HepG2 (cell line): ENCODE data around the gene RPUSD4. TPM values are rescaled to one million over a fixed set of nuclear protein-coding genes. Genes with fewer than 3 reads are reported as not detected.
A peak's percentile ranks its signal among the peaks of the same experiment; 100 is the strongest.

ENCODE experiments used
- ATAC-seq: fragments of 200-7000 bp; cut with Tn5 transposase; 3 replicates; pipeline ENCODE4 v1.9.1; 2020; ENCODE audit warnings: mild to moderate bottlenecking, moderate library complexity
- BruUV-seq: library from RNA; stranded (reverse); fragments of 400-500 nt; replicated peaks from 2 replicates; lab custom pipeline; 2021; lab: Mats Ljungman, UMichigan
- CTCF ChIA-PET: fragments of 300-600 bp; formaldehyde crosslinking; extraction: SDS; loops from one replicate; lab custom pipeline; 2021; ENCODE audit warnings: low total read pairs, inconsistent platforms, low intra/inter-chr PET ratio; lab: Yijun Ruan, JAX
- POLR2A ChIA-PET: fragments of 350-600 bp; sonication (Branson Sonifier 250); formaldehyde crosslinking; loops from one replicate; lab custom pipeline; 2020; ENCODE audit warnings: antibody characterized with exemption, inconsistent platforms; lab: Yijun Ruan, JAX
- DNase-seq: peaks from one replicate; pipeline ENCODE4 v3.0.0-alpha.2; 2015; ENCODE audit warnings: low spot score
- FAIRE-seq: peaks from 3 replicates; lab custom pipeline; 2011; peaks lifted over from hg19 to GRCh38; lab: Jason Lieb, UNC
- H2AFZ ChIP-seq: one replicate; pipeline ENCODE4 v1.6.1; 2011; ENCODE audit warnings: low read length, inconsistent platforms
- H3K27ac ChIP-seq: fragments of 300-600 bp; 3 replicates; pipeline ENCODE4 v1.8.0; 2011; ENCODE audit warnings: mixed run types, mild to moderate bottlenecking, mixed read lengths, low read length, inconsistent platforms; ENCODE audit not compliant: insufficient read depth; ENCODE audit errors: extremely low read length
- H3K27me3 ChIP-seq, 2 experiments: fragments of 200-600 bp in 1 of 2; 2 replicates in 1 of 2; 3 replicates in 1 of 2; pipeline versions ENCODE4 v1.6.0 to v1.8.0; 2011; ENCODE audit warnings: low read length in 2 of 2, mild to moderate bottlenecking in 2 of 2, moderate library complexity in 2 of 2, inconsistent platforms in 1 of 2; ENCODE audit not compliant: insufficient read depth in 2 of 2, control insufficient read depth in 1 of 2
- H3K36me3 ChIP-seq, 2 experiments: fragments of 200-600 bp in 1 of 2; replicated peaks in 1 of 2; 2 replicates in 1 of 2; 3 replicates in 1 of 2; pipeline versions ENCODE4 v1.5.1 to v1.8.0; 2011; ENCODE audit warnings: low read length in 2 of 2, inconsistent platforms in 1 of 2; ENCODE audit not compliant: insufficient read depth in 2 of 2, control insufficient read depth in 1 of 2
- H3K4me1 ChIP-seq: 2 replicates; pipeline ENCODE4 v1.5.1; 2012; ENCODE audit warnings: low read length, inconsistent platforms; ENCODE audit not compliant: insufficient read depth
- H3K4me2 ChIP-seq: 2 replicates; pipeline ENCODE4 v1.6.0; 2011; ENCODE audit warnings: low read depth, low read length, inconsistent platforms
- H3K4me3 ChIP-seq, 3 experiments: fragments of 200-600 bp in 1 of 3; sonication (generic), shearing (Covaris generic) in 1 of 3; replicated peaks in 1 of 3; 2 replicates each; pipeline ENCODE4 v1.5.1; 2011 to 2016; ENCODE audit warnings: low read length in 3 of 3, inconsistent platforms in 2 of 3, low read depth in 2 of 3, mild to moderate bottlenecking in 2 of 3, control low read depth in 1 of 3, mixed read lengths in 1 of 3; ENCODE audit not compliant: insufficient read depth in 1 of 3
- H3K79me2 ChIP-seq: one replicate; pipeline ENCODE4 v1.6.1; 2011; ENCODE audit warnings: low read length, inconsistent platforms; ENCODE audit not compliant: insufficient read depth
- H3K9ac ChIP-seq: 2 replicates; pipeline ENCODE4 v1.6.0; 2011; ENCODE audit warnings: mild to moderate bottlenecking, low read depth, low read length, inconsistent platforms; ENCODE audit not compliant: insufficient read depth
- H3K9me3 ChIP-seq: 2 replicates; pipeline ENCODE4 v1.5.1; 2012; ENCODE audit warnings: mild to moderate bottlenecking, low read length
- H4K20me1 ChIP-seq: 2 replicates; pipeline ENCODE4 v1.6.0; 2011; ENCODE audit warnings: inconsistent platforms, mild to moderate bottlenecking, low read length, moderate library complexity; ENCODE audit not compliant: insufficient read depth
- AGO2 ChIP-seq: fragments of 200-400 bp; formaldehyde crosslinking; optimal IDR thresholded peaks from 2 replicates; pipeline ENCODE3; 2017; ENCODE audit warnings: mild to moderate bottlenecking, low read depth, low read length, moderate library complexity
- ATF7-NPFF ChIP-seq: sonication (generic); formaldehyde crosslinking; IDR thresholded peaks from 2 replicates; pipeline ENCODE4 v1.8.1; 2023; ENCODE audit warnings: mild to moderate bottlenecking, low read depth, missing genetic modification reagents, moderate library complexity
- MXD4 ChIP-seq: IDR thresholded peaks from 2 replicates; pipeline ENCODE4 v1.6.1; 2016; ENCODE audit warnings: mild to moderate bottlenecking, missing biosample characterization, missing genetic modification reagents
- RCOR2 ChIP-seq: IDR thresholded peaks from 2 replicates; pipeline ENCODE4 v1.6.1; 2016; ENCODE audit warnings: missing biosample characterization, missing genetic modification reagents
- SRF ChIP-seq: IDR thresholded peaks from 2 replicates; pipeline ENCODE4 v1.6.1; 2011; ENCODE audit warnings: mild to moderate bottlenecking, low read depth, low read length, moderate library complexity
- TBP ChIP-seq: sonication (generic); formaldehyde crosslinking; IDR thresholded peaks from 2 replicates; pipeline ENCODE4 v1.5.0; 2020; ENCODE audit warnings: missing genetic modification reagents
- ZFP36L2 ChIP-seq: sonication (generic); formaldehyde crosslinking; IDR thresholded peaks from 2 replicates; pipeline ENCODE4 v1.4.0; 2020; ENCODE audit warnings: missing genetic modification reagents
- ZFP41 ChIP-seq: sonication (generic); formaldehyde crosslinking; IDR thresholded peaks from 2 replicates; pipeline ENCODE4 v1.4.0; 2020; ENCODE audit warnings: mild to moderate bottlenecking, missing genetic modification reagents, borderline replicate concordance
- ZNF317 ChIP-seq: sonication (generic); formaldehyde crosslinking; IDR thresholded peaks from 2 replicates; pipeline ENCODE4 v1.5.0; 2020; ENCODE audit warnings: mild to moderate bottlenecking, missing genetic modification reagents
- ZNF749 ChIP-seq: sonication (generic); formaldehyde crosslinking; IDR thresholded peaks from 2 replicates; pipeline ENCODE4 v1.8.0; 2022; ENCODE audit warnings: mild to moderate bottlenecking, missing genetic modification reagents, moderate library complexity, borderline replicate concordance
- WGBS: methylation state at CpG from one replicate; pipeline ENCODE4 v1.1.6; 2017; ENCODE audit warnings: low lambda C conversion rate; 5-methylcytosine and 5-hydroxymethylcytosine counted together
- in situ Hi-C: cut with HindIII; loops from 2 replicates; pipeline ENCODE4 v1.10.0; 2017; ENCODE audit warnings: low pct_unique_long_range_greater_than_20kb; ENCODE audit not compliant: extremely low pct_ligation_motif_present
- intact Hi-C: fragments of 100-400 bp; cut with micrococcal nuclease; formaldehyde crosslinking; loops from one replicate; pipeline ENCODE4 v1.10.0; 2022; ENCODE audit not compliant: unreplicated experiment
- polyA plus RNA-seq, 8 experiments: library from polyadenylated mRNA; depleted of rRNA in 3 of 8; stranded (reverse) in 7 of 8; unstranded in 1 of 8; fragments of >200 nt; fragmentation: Illumina TruSeq in 4 of 8; extraction: Trizol in 4 of 8; gene quantifications; 2 replicates each; pipeline versions ENCODE4 v1.2.1 to v1.2.3, GENCODE V29; 2011 to 2016; ENCODE audit warnings: low read depth in 4 of 8, missing spikeins in 1 of 8, mixed read lengths in 1 of 8; ENCODE audit not compliant: insufficient read depth in 1 of 8
- total RNA-seq, 5 experiments: library from RNA; depleted of rRNA; stranded (reverse); fragments of >200 nt; fragmentation: Illumina TruSeq; extraction: Trizol; gene quantifications; 2 replicates each; pipeline ENCODE4 v1.2.3, GENCODE V29; 2016; ENCODE audit warnings: low read depth in 1 of 5
- TF ChIP-seq, protein P1 (sequence below): IDR thresholded peaks from 2 replicates; pipeline ENCODE4 v1.6.1; 2012; ENCODE audit warnings: inconsistent platforms
- TF ChIP-seq, protein P2 (sequence below): sonication (generic); formaldehyde crosslinking; IDR thresholded peaks from 2 replicates; pipeline ENCODE4 v1.8.0; 2022; ENCODE audit warnings: mild to moderate bottlenecking, missing genetic modification reagents; ENCODE audit not compliant: insufficient replicate concordance
- TF ChIP-seq, protein P3 (sequence below): sonication (generic); formaldehyde crosslinking; IDR thresholded peaks from 2 replicates; pipeline ENCODE4 v1.4.0; 2020; ENCODE audit warnings: missing genetic modification reagents, borderline replicate concordance
- TF ChIP-seq, protein P4 (sequence below): IDR thresholded peaks from 2 replicates; pipeline ENCODE4 v1.6.1; 2016; ENCODE audit warnings: low read depth, borderline replicate concordance

Gene RPUSD4
- total and polyA plus RNA-seq, 2 of the 13 experiments (the other 11 are each of a cell fraction or from before 2014, with no cell fraction given), result 45.0 to 52.9 TPM

DNA sequence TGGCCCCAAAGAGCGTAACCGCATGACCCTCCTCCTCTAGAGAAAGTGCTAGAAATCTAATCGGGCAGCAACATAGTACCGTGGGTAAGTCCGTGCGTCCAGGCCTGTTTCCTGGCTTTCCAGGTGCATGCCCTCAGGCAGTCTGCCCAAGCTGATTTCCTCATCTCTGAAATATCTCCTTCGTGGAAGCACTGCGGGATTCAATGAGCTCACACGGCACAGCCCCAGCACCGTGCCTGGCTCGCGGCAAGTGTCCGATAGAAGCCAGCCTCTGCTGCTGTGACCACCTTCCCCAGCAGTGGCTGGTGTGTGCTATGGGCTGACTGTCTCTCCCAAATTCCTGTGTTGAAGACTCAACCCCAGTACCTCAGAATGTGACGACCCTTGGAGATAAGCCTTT, 20.7 kb downstream of the RPUSD4 start:
- WGBS, result 98% methylated on average over 9 of the region's 14 CpGs
- CTCF ChIA-PET, result no interaction called here
- Histone ChIP-seq H3K4me2 (no peak overlapping the region), H3K9ac (no peak overlapping the region), H3K4me1 (peaks cover 84% of the 10 kb centered on the region), H4K20me1 (no peaks in the 10 kb centered on the region), H3K27ac (peak overlapping the region; percentile 81), H3K27me3 (no peaks in the 10 kb centered on the region), H3K36me3 (peaks cover 2 to 19% of the 10 kb centered on the region in 2 experiments; a peak in 3 of 5 replicates), H2AFZ (no peak overlapping the region), H3K9me3 (no peaks in the 10 kb centered on the region), H3K4me3 (no peak overlapping the region), H3K79me2 (no peaks in the 10 kb centered on the region)
- no peak for FAIRE-seq
- ATAC-seq, result no peak
- POLR2A ChIA-PET, result interaction anchor here (1.4 to 7.7 kb wide), 2 partner anchors 43 to 130 kb away, joined by 4 to 87 read pairs; no protein-coding TSS in a partner anchor
- no TSS peak for BruUV-seq
- DNase-seq, result no peak
- intact Hi-C loops (no loop called here), in situ Hi-C loops (loop anchor here (10.0 kb wide), 1 partner anchor 126 kb away; the partner anchor contains the start of gene CDON)
- TF ChIP-seq SRF (no peak), ATF7-NPFF (CRISPR knock-in tag) (no peak), ZFP41 (CRISPR knock-in tag) (no peak), MXD4 (CRISPR knock-in tag) (no peak), ZNF317 (no peak), ZFP36L2 (CRISPR knock-in tag) (no peak), RCOR2 (CRISPR knock-in tag) (no peak), ZNF749 (CRISPR knock-in tag) (no peak), AGO2 (no peak), TBP (CRISPR knock-in tag) (no peak)
- TF ChIP-seq, protein P1, sequence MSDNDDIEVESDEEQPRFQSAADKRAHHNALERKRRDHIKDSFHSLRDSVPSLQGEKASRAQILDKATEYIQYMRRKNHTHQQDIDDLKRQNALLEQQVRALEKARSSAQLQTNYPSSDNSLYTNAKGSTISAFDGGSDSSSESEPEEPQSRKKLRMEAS, result no peak
- TF ChIP-seq, protein P2, sequence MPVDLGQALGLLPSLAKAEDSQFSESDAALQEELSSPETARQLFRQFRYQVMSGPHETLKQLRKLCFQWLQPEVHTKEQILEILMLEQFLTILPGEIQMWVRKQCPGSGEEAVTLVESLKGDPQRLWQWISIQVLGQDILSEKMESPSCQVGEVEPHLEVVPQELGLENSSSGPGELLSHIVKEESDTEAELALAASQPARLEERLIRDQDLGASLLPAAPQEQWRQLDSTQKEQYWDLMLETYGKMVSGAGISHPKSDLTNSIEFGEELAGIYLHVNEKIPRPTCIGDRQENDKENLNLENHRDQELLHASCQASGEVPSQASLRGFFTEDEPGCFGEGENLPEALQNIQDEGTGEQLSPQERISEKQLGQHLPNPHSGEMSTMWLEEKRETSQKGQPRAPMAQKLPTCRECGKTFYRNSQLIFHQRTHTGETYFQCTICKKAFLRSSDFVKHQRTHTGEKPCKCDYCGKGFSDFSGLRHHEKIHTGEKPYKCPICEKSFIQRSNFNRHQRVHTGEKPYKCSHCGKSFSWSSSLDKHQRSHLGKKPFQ (CRISPR knock-in tag), result no peak
- TF ChIP-seq, protein P3, sequence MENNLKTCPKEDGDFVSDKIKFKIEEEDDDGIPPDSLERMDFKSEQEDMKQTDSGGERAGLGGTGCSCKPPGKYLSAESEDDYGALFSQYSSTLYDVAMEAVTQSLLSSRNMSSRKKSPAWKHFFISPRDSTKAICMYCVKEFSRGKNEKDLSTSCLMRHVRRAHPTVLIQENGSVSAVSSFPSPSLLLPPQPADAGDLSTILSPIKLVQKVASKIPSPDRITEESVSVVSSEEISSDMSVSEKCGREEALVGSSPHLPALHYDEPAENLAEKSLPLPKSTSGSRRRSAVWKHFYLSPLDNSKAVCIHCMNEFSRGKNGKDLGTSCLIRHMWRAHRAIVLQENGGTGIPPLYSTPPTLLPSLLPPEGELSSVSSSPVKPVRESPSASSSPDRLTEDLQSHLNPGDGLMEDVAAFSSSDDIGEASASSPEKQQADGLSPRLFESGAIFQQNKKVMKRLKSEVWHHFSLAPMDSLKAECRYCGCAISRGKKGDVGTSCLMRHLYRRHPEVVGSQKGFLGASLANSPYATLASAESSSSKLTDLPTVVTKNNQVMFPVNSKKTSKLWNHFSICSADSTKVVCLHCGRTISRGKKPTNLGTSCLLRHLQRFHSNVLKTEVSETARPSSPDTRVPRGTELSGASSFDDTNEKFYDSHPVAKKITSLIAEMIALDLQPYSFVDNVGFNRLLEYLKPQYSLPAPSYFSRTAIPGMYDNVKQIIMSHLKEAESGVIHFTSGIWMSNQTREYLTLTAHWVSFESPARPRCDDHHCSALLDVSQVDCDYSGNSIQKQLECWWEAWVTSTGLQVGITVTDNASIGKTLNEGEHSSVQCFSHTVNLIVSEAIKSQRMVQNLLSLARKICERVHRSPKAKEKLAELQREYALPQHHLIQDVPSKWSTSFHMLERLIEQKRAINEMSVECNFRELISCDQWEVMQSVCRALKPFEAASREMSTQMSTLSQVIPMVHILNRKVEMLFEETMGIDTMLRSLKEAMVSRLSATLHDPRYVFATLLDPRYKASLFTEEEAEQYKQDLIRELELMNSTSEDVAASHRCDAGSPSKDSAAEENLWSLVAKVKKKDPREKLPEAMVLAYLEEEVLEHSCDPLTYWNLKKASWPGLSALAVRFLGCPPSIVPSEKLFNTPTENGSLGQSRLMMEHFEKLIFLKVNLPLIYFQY (CRISPR knock-in tag), result no peak
- TF ChIP-seq, protein P4, sequence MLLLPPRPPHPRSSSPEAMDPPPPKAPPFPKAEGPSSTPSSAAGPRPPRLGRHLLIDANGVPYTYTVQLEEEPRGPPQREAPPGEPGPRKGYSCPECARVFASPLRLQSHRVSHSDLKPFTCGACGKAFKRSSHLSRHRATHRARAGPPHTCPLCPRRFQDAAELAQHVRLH (CRISPR knock-in tag), result no peak
